Measurements from ENCODE around the gene SMARCE1.

Gene SMARCE1

DNA sequence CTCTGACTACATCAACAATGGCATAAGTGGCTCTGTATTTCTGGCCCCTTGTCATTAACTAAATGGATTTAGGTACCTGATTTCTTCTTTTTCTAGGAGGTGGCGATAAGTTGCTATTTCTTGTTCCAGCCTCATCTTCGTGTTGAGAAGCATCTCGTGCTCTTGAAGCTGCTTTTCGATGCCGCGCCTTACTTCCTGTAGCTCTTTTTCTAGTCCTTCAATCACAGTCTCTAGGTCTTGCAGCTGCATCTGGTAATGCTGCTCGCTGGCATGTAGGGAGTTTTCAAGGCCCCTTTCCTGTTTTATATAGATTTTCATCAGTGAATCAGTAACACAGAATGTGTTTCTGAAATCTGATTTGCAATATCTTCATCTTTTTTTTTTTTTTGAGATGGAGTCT is 12.3 kb upstream of the SMARCE1 start:
- Histone ChIP-seq H3K18ac (ENCODE audit: low read depth in 1 of 2, low read length in 2 of 2) (no peak overlapping the region), H3K79me1 (replicated peaks; ENCODE audit: low read length, poor library complexity, severe bottlenecking) (no peaks in the 10 kb centered on the region), H3K9me3 (ENCODE audit: control insufficient read depth, low read length) (no peaks in the 10 kb centered on the region)

DNA sequence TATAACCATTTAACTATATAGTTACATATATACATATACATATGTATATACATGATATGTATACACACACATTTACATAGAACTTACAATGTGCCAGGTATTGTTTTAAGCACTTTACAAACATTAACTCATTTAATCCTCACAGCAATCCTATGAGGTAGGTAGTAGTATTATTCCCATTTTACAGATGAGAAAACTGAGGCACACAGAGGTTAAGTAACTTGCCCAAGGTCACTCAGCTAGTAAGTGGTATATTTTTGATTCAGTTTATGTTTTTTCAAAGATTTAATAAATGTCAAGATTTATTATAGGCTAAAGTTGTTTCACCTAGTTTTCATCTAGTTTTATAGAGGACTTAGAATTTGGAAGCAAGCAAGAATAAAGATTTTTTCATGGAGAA is 10.8 kb upstream of the SMARCE1 start:
- Histone ChIP-seq H2AK5ac (ENCODE audit: low read length, severe bottlenecking) (no peak overlapping the region), H2AFZ (ENCODE audit: low read depth, low read length) (no peak overlapping the region), H3K9me3 (ENCODE audit: control insufficient read depth, low read length) (no peaks in the 10 kb centered on the region), H3K4me2 (ENCODE audit: low read length, poor library complexity, severe bottlenecking) (no peak overlapping the region), H2BK15ac (ENCODE audit: low read depth, poor library complexity, severe bottlenecking) (no peak overlapping the region), H4K8ac (ENCODE audit: low read length) (no peak overlapping the region), H3K9ac (ENCODE audit: low read length) (no peak overlapping the region), H2BK12ac (ENCODE audit: low read length in 2 of 2) (no peak overlapping the region), H2BK5ac (ENCODE audit: low read depth, low read length, poor library complexity, severe bottlenecking) (no peak overlapping the region), H3K27me3 (ENCODE audit: control insufficient read depth in 1 of 2, insufficient read depth in 1 of 2, low read length in 2 of 2) (no peaks in the 10 kb centered on the region), H4K91ac (ENCODE audit: low read length) (no peak overlapping the region), H3K4ac (ENCODE audit: low read depth in 1 of 2, low read length in 2 of 2) (no peak overlapping the region), H3K4me3 (ENCODE audit: insufficient read depth in 1 of 2, low read depth in 1 of 2, low read length in 2 of 2) (no peak overlapping the region), H3K23ac (ENCODE audit: low read length in 2 of 2) (no peak overlapping the region), H3K36me3 (ENCODE audit: control insufficient read depth in 1 of 2, insufficient read depth in 2 of 2, low read depth in 1 of 2, low read length in 2 of 2) (peaks cover 0 to 3% of the 10 kb centered on the region in 2 experiments), H3K14ac (ENCODE audit: low read length in 2 of 2) (no peak overlapping the region), H3K27ac (ENCODE audit: low read length, poor library complexity, severe bottlenecking) (no peak overlapping the region), H3K79me1 (replicated peaks; ENCODE audit: low read length, poor library complexity, severe bottlenecking) (no peaks in the 10 kb centered on the region), H2BK120ac (ENCODE audit: low read depth, low read length) (no peak overlapping the region), H3K4me1 (ENCODE audit: control insufficient read depth, insufficient read depth, low read depth, low read length) (peaks cover 2% of the 10 kb centered on the region), H3K18ac (ENCODE audit: low read depth in 1 of 2, low read length in 2 of 2) (no peak overlapping the region)
- no peak for DNase-seq

More for the DNA sequence above, 12.3 kb upstream of the SMARCE1 start:
- Histone ChIP-seq H3K23ac (ENCODE audit: low read length in 2 of 2) (no peak overlapping the region), H3K36me3 (ENCODE audit: control insufficient read depth in 1 of 2, insufficient read depth in 2 of 2, low read depth in 1 of 2, low read length in 2 of 2) (peaks cover 0 to 3% of the 10 kb centered on the region in 2 experiments), H2BK5ac (ENCODE audit: low read depth, low read length, poor library complexity, severe bottlenecking) (no peak overlapping the region), H3K4me2 (ENCODE audit: low read length, poor library complexity, severe bottlenecking) (no peak overlapping the region), H2AFZ (ENCODE audit: low read depth, low read length) (no peak overlapping the region), H3K27me3 (ENCODE audit: control insufficient read depth in 1 of 2, insufficient read depth in 1 of 2, low read length in 2 of 2) (no peaks in the 10 kb centered on the region), H2BK15ac (ENCODE audit: low read depth, poor library complexity, severe bottlenecking) (no peak overlapping the region), H3K27ac (ENCODE audit: low read length, poor library complexity, severe bottlenecking) (no peak overlapping the region), H3K4ac (ENCODE audit: low read depth in 1 of 2, low read length in 2 of 2) (no peak overlapping the region), H2AK5ac (ENCODE audit: low read length, severe bottlenecking) (no peak overlapping the region), H3K4me1 (ENCODE audit: control insufficient read depth, insufficient read depth, low read depth, low read length) (peaks cover 2% of the 10 kb centered on the region), H3K9ac (ENCODE audit: low read length) (no peak overlapping the region), H2BK12ac (ENCODE audit: low read length in 2 of 2) (no peak overlapping the region), H4K91ac (ENCODE audit: low read length) (no peak overlapping the region), H2BK120ac (ENCODE audit: low read depth, low read length) (no peak overlapping the region), H4K8ac (ENCODE audit: low read length) (no peak overlapping the region), H3K14ac (ENCODE audit: low read length in 2 of 2) (no peak overlapping the region), H3K4me3 (ENCODE audit: insufficient read depth in 1 of 2, low read depth in 1 of 2, low read length in 2 of 2) (no peak overlapping the region)
- no peak for DNase-seq
- WGBS, result 88% methylated on average over 6 of the region's 7 CpGs

DNA sequence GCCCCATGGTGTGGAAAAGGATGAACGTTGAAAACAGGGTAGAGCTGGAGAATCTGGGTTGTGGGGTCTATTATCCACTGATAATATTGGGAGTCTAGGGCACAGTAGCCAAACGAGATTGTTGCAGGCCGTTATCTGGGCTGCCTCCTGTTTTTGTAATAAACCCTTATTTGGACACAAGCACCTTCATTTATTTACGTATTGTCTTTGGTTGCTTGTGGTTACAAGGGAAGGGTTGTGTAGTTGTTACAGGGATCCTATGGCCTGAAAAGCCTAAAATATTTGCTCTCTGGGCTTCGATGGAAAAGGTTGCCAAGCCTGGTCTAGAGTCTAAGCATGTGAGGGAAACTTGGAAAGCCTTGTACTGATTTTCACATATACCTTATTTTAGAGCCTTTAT is 4.3 kb upstream of the SMARCE1 start:
- Histone ChIP-seq H2AK5ac (ENCODE audit: low read length, severe bottlenecking) (peak overlapping the region; percentile 59), H3K4me1 (ENCODE audit: control insufficient read depth, insufficient read depth, low read depth, low read length) (peaks cover 1% of the 10 kb centered on the region), H3K4me2 (ENCODE audit: low read length, poor library complexity, severe bottlenecking) (no peak overlapping the region), H3K79me1 (replicated peaks; ENCODE audit: low read length, poor library complexity, severe bottlenecking) (peaks cover 7% of the 10 kb centered on the region), H4K91ac (ENCODE audit: low read length) (no peak overlapping the region), H2BK15ac (ENCODE audit: low read depth, poor library complexity, severe bottlenecking) (no peak overlapping the region), H2AFZ (ENCODE audit: low read depth, low read length) (no peak overlapping the region), H3K4ac (ENCODE audit: low read depth in 1 of 2, low read length in 2 of 2) (no peak overlapping the region), H2BK5ac (ENCODE audit: low read depth, low read length, poor library complexity, severe bottlenecking) (no peak overlapping the region), H3K18ac (ENCODE audit: low read depth in 1 of 2, low read length in 2 of 2) (no peak overlapping the region), H3K9me3 (ENCODE audit: control insufficient read depth, low read length) (no peaks in the 10 kb centered on the region), H4K8ac (ENCODE audit: low read length) (no peak overlapping the region), H3K9ac (ENCODE audit: low read length) (no peak overlapping the region), H2BK12ac (ENCODE audit: low read length in 2 of 2) (no peak overlapping the region), H2BK120ac (ENCODE audit: low read depth, low read length) (no peak overlapping the region), H3K36me3 (ENCODE audit: control insufficient read depth in 1 of 2, insufficient read depth in 2 of 2, low read depth in 1 of 2, low read length in 2 of 2) (peaks cover 0 to 2% of the 10 kb centered on the region in 2 experiments), H3K27me3 (ENCODE audit: control insufficient read depth in 1 of 2, insufficient read depth in 1 of 2, low read length in 2 of 2) (no peaks in the 10 kb centered on the region), H3K27ac (ENCODE audit: low read length, poor library complexity, severe bottlenecking) (no peak overlapping the region), H3K4me3 (ENCODE audit: insufficient read depth in 1 of 2, low read depth in 1 of 2, low read length in 2 of 2) (no peak overlapping the region), H3K23ac (ENCODE audit: low read length in 2 of 2) (no peak overlapping the region), H3K14ac (ENCODE audit: low read length in 2 of 2) (no peak overlapping the region)
- 82% methylated on average over 5 of the region's 5 CpGs for WGBS
- no peak for DNase-seq

DNA sequence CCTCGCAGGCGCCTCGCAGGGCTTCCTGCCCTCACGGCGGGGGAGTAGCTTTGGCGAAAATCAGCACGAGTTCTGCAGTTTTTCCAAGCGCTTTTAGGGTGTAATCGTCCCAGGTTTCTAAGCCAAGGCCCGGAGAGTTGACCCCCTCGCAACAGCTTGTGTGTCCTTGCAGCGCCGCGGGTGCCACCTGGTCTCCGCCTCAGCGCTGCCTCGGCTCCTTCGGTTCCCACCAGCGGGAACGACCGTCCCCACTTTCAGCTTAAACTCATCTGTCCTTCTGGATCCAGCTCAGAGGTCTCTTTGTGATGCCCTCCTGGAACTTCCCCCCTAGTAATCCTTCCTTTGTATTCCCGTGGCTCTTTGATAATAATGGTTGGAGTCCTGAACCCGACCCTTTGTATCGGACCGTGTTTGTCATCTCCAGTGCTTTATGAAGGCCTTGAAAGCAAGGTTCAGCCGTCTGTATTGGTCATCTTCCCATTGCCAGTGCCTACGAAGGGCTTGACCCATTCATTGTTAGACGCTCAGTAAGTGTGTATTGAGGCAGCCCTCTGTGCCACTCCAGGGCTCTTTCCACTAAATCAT is 858 bp upstream of the SMARCE1 start:
- peak overlapping the region; percentile 82 for H2BK5ac ChIP-seq (ENCODE audit: low read depth, low read length, poor library complexity, severe bottlenecking)
- peak overlapping the region in 1 of 2 experiments; percentile 95 for H3K14ac ChIP-seq (ENCODE audit: low read length in 2 of 2)
- peak overlapping the region; percentile 1 for H4K91ac ChIP-seq (ENCODE audit: low read length)
- H2BK120ac ChIP-seq (ENCODE audit: low read depth, low read length), result no peak overlapping the region
- no peaks in the 10 kb centered on the region for H3K9me3 ChIP-seq (ENCODE audit: control insufficient read depth, low read length)
- peak overlapping the region in 1 of 2 experiments; percentile 89 for H3K23ac ChIP-seq (ENCODE audit: low read length in 2 of 2)
- peak overlapping the region; percentile 74 to 98 for H3K4me3 ChIP-seq (ENCODE audit: insufficient read depth in 1 of 2, low read depth in 1 of 2, low read length in 2 of 2)
- H2AK5ac ChIP-seq (ENCODE audit: low read length, severe bottlenecking), result peak overlapping the region; percentile 54
- H2AFZ ChIP-seq (ENCODE audit: low read depth, low read length), result peak overlapping the region; percentile 93
- H3K27ac ChIP-seq (ENCODE audit: low read length, poor library complexity, severe bottlenecking), result peak overlapping the region; percentile 98
- 13% methylated on average over 28 of the region's 28 CpGs for WGBS
- peak overlapping the region; percentile 13 to 77 for H3K4ac ChIP-seq (ENCODE audit: low read depth in 1 of 2, low read length in 2 of 2)
- H3K36me3 ChIP-seq (ENCODE audit: control insufficient read depth in 1 of 2, insufficient read depth in 2 of 2, low read depth in 1 of 2, low read length in 2 of 2), result peaks cover 0 to 20% of the 10 kb centered on the region in 2 experiments
- H3K27me3 ChIP-seq (ENCODE audit: control insufficient read depth in 1 of 2, insufficient read depth in 1 of 2, low read length in 2 of 2), result no peaks in the 10 kb centered on the region
- H2BK15ac ChIP-seq (ENCODE audit: low read depth, poor library complexity, severe bottlenecking), result no peak overlapping the region
- peak overlapping the region; percentile 100 for H4K8ac ChIP-seq (ENCODE audit: low read length)
- peak overlapping the region; percentile 98 for H3K9ac ChIP-seq (ENCODE audit: low read length)
- H3K4me2 ChIP-seq (ENCODE audit: low read length, poor library complexity, severe bottlenecking), result peak overlapping the region; percentile 72
- DNase-seq, result no peak
- peaks cover 7% of the 10 kb centered on the region for H3K79me1 ChIP-seq (replicated peaks; ENCODE audit: low read length, poor library complexity, severe bottlenecking)
- no peak overlapping the region for H2BK12ac ChIP-seq (ENCODE audit: low read length in 2 of 2)
- peak overlapping the region; percentile 99 to 100 for H3K18ac ChIP-seq (ENCODE audit: low read depth in 1 of 2, low read length in 2 of 2)
- H3K4me1 ChIP-seq (ENCODE audit: control insufficient read depth, insufficient read depth, low read depth, low read length), result peaks cover 1% of the 10 kb centered on the region

Data from mesenchymal stem cell (in vitro differentiated cells and primary cell).